Sigmoid colon (tissue), 4 donors: ENCODE results near the gene PPP4R2.

ENCODE experiments used
- EP300 ChIP-seq, 4 donors: sonication (generic); formaldehyde crosslinking; IDR thresholded peaks; one replicate each; pipeline ENCODE4 v1.6.1; 2017; ENCODE audit warnings: antibody characterized with exemption in 4 of 4
- POLR2AphosphoS5 ChIP-seq, 4 donors: sonication (generic); formaldehyde crosslinking; IDR thresholded peaks; one replicate each; pipeline ENCODE4 v1.6.1; 2017; ENCODE audit warnings: antibody characterized with exemption in 4 of 4
- TF ChIP-seq, protein P1 (sequence below), 4 experiments: fragments of 450-650 bp in 3 of 4; fragments of 200-600 bp in 1 of 4; IDR thresholded peaks; one replicate each; pipeline ENCODE4 v1.5.1; 2016 to 2019; ENCODE audit warnings: antibody characterized with exemption in 4 of 4, mild to moderate bottlenecking in 3 of 4, moderate library complexity in 2 of 4

DNA sequence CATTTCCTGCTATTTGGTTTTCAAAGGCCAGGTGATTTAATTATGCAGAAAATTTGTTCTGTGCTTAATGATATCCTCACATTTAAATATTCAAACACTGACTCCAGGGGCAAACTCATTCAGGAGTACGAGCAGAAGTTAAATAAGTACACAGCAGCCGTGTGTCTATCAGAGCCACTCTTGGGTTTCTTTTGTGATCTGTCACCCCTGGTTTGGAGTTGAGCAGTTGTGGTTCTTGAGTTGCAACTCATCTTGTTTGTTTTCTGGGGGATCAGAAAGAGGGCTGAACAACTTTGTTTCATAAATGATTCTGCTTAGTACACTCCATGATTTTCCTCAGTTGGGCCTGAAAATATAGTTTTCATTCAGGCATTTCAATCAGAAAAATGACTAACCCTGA is 25.7 kb upstream of the PPP4R2 start:
- TF ChIP-seq EP300 (IDR thresholded peaks at IDR 0.05) (no peak), POLR2AphosphoS5 (IDR thresholded peaks at IDR 0.05) (no peak)
- TF ChIP-seq, protein P1, sequence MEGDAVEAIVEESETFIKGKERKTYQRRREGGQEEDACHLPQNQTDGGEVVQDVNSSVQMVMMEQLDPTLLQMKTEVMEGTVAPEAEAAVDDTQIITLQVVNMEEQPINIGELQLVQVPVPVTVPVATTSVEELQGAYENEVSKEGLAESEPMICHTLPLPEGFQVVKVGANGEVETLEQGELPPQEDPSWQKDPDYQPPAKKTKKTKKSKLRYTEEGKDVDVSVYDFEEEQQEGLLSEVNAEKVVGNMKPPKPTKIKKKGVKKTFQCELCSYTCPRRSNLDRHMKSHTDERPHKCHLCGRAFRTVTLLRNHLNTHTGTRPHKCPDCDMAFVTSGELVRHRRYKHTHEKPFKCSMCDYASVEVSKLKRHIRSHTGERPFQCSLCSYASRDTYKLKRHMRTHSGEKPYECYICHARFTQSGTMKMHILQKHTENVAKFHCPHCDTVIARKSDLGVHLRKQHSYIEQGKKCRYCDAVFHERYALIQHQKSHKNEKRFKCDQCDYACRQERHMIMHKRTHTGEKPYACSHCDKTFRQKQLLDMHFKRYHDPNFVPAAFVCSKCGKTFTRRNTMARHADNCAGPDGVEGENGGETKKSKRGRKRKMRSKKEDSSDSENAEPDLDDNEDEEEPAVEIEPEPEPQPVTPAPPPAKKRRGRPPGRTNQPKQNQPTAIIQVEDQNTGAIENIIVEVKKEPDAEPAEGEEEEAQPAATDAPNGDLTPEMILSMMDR (IDR thresholded peaks at IDR 0.05), result no peak
